SHP77 (cell line): ENCODE results near the gene MDM2.
"Not testable (repeated sequence)": the region's sequence is repeated elsewhere in the genome, so short reads cannot be mapped to it uniquely, and the experiment has no call there.

Source experiments
- DNase-seq, 2 experiments: peaks; one replicate each; lab custom pipeline; 2025; lab: John Stamatoyannopoulos, UW

The MDM2 gene

GRCh38 chr12:68827895-68828671 lies 20.1 kb downstream of the MDM2 start:
- no peak for DNase-seq

- no peak for DNase-seq
Observed at GRCh38 chr12:68828672-68829068, 20.7 kb downstream of the MDM2 start.

DNA sequence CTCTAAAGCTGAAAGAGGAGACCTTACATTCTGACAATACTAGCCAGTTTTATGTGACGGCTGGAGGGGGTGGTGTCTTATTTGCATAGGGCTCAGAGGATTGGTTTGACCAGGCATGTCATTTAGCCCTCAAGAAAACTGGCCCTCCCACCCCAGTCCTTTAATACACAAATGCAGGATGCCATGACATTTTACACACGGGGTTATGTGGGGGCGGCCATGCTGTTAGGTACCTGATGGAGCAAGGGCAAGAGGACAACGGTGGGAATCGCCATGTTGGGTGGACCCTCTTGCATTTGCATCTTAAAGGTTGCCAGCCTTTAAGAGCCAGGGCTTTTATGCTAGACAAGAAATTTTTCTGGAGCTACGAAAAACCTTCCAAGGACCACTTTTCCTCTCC lies 23.3 kb downstream of the MDM2 start:
- no peak for DNase-seq

DNA sequence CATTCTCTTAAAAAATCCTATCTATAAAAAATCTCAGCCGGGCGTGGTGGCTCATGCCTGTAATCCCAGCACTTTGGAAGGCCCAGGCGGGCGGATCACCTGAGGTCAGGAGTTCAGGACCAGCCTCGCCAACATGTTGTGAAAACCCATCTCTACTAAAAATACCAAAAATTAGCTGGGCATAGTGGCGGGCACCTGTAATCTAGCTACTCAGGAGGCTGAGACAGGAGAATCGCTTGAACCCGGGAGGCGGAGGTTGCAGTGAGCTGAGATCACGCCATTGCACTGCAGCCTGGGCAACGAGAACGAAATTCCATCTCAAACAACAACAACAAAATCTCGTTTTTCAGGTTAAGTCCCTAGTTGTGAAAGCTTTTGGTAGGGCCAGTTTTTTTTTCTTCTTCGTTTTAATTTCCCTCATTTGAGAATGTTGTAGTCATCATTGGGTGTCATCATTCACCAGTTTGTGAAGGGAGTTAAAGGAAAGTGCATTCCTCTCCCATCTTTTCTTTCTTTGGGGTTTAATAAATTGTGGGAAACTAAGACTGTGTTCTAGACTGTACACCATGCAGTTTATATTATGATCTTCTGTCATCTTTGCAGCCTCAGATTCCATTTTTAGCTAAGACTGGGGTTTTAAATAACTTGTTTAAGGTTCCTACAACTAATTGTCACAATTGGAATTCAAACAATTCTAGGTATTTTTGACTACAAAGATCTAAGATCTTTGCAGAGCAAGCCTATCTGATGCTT lies 23.9 kb downstream of the MDM2 start:
- no peak for DNase-seq

- DNase-seq: no peak
Observed at GRCh38 chr12:68832504-68832867, 24.5 kb downstream of the MDM2 start.

DNA sequence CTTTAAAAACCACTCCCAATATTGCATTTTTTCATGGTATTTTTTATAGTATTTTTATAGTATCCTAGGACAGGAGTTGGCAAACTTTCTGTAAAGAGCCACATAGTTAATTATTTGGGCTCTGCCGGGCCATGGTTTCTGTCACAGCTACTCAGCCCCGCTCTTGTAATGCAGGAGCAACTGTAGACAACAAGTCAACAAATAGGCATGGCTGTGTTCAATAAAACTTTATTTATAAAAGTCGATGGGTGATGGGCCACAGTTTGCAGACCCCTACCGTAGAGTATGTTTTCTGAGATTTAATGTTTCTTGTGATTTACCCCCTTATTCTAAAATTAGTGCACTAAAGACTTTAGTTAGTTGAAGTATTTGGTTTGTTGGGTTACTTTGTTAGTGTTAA lies 25.5 kb downstream of the MDM2 start:
- DNase-seq: no peak

GRCh38 chr12:68835333-68835908 lies 27.4 kb downstream of the MDM2 start:
- DNase-seq: no peak

DNA sequence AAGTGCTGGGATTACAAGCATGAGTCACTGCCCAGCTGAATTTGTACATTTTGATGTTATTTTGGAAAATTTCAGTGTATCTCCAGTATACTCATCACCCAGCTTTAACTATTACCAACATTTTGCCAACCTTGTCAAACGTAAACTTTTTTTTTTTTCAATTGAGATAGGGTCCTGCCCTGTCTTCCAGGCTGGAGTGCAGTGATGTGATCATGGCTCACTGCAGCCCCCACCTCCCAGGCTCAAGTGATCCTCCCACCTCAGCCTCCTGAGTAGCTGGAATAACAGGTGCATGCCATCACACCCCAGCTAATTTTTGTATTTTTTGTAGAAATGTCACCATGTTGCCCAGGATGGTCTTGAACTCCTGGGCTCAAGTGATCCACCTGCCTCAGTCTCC lies 29.2 kb downstream of the MDM2 start:
- no peak for DNase-seq

DNA sequence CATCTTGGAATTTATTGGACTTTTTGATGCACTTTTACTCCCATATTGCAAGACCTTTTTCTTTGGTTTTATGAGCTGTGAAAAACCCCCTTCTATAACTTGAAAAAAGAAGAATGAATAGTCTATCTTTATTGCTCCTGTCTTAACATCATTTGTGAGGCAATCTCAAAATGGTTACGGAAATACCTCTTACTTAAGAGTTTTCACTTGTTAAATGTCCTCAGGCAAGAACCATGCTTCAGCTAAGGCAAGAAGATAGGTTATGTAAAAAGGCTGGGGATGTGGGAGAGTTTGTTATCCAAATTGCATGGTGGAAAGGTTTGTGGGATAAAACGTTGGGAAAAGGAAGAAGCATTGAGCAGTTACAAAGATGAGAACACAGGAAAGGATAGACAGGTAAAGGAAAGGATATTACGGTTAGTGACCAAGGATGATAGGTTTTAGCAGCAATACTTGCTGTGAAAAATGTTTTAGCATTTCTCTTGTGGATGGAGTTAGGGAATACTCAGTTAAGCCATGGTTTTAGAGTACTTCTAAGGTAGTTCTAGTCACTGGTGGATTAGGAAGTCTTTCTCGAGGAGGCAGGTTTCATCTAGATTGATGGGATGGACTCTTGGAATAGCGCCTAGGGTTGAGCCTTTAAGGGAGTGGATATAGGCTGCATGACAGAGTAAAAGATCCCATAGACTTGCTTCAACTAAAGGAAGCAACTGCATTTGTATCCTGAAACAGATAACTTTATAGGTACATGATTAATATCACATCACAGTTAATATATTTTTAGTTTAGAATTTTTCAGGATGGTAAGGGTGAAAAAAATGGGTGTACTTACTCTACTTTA lies 30.3 kb downstream of the MDM2 start:
- DNase-seq: no peak

GRCh38 chr12:68839183-68840147 lies 31.5 kb downstream of the MDM2 start:
- DNase-seq: no peak

- not testable (repeated sequence) for DNase-seq
Observed at GRCh38 chr12:68841175-68841574, 33.2 kb downstream of the MDM2 start.

- no peak for DNase-seq
Observed at GRCh38 chr12:68841717-68842116, 33.7 kb downstream of the MDM2 start.

DNA sequence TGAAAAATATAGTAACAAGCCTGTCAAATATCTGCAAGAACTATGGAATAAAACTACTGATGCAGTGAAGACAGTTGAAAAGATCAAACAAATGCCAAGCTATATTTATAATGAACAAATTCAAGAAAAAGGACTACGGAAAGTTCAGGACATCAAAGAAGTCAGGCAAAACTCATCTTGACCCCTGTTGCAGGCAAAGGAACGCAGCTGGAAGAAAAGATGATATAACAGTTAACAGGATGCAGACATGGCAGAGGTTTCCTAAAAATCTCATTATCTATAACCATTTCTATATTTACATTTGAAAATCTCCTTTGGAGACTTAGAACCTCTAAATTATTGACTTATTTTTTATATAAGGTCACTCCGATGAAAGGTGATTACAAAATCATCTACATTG lies 34.1 kb downstream of the MDM2 start:
- DNase-seq: no peak

GRCh38 chr12:68842784-68843567 lies 35.0 kb downstream of the MDM2 start:
- no peak for DNase-seq

GRCh38 chr12:68844318-68844745 lies 36.4 kb downstream of the MDM2 start:
- DNase-seq: no peak

DNA sequence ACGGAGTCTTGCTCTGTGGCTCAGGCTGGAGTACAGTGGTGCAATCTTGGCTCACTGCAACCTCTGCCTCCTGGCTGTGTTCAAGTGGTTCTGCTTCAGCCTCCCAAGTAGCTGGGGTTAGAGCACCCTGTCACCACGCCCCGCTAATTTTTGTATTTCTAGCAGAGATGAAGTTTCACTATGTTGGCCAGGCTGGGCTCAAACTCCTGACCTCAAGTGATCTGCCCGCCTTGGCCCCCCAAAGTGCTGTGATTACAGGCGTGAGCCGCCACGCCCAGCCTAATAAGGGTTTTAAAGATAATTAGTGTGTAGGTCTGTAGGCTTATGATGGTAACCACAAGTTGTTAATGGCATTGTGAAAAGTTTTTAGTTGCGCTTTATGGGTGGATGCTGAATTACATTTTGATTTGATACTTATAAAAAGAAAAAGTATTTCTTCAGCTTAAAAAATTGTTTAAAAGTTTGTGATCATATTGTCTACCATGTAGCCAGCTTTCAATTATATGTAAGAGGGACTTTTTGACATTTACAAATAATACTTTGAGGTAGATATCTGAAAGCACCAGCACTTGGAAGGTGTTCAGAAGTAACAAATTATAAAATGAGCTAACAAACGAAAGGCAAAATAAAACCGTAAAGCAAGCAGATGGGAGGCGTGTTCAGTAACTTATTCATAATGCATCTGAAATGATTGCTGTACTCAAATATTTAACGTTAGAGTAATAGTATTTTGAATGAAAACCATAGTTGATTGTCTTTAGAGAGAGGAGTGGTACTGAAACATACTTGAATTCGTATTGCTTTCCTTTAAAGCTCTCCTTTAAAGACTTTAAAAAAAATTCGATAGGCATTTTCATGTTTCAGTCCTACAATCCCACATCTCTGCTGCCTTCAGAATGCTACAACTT lies 37.1 kb downstream of the MDM2 start:
- DNase-seq: no peak

- DNase-seq: no peak
Observed at GRCh38 chr12:68846811-68847210, 38.8 kb downstream of the MDM2 start.

GRCh38 chr12:68850390-68850789 lies 42.4 kb downstream of the MDM2 start:
- no peak for DNase-seq
